ENCODE results near the gene NOP16.

DNA sequence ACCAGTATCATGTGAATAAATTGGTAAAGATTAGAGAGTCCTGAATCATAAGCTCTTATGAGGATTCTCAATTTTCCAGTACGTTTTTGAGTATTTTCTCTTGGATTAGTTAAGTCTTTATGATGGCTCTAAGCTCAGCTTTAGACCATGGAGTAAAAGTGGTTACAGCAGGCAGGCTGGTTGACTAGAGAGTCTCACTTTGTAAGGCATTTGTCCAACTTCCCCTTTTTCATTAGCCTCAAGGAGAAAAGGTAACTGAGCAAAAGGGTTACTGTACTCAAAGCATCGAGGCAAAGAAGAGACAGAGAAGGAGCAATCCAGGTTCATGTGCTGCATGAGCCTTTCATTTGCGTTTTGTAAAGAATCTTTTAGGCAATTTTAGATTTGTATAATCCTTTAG is 8.5 kb downstream of the NOP16 start:
- TF ChIP-seq, protein P1, sequence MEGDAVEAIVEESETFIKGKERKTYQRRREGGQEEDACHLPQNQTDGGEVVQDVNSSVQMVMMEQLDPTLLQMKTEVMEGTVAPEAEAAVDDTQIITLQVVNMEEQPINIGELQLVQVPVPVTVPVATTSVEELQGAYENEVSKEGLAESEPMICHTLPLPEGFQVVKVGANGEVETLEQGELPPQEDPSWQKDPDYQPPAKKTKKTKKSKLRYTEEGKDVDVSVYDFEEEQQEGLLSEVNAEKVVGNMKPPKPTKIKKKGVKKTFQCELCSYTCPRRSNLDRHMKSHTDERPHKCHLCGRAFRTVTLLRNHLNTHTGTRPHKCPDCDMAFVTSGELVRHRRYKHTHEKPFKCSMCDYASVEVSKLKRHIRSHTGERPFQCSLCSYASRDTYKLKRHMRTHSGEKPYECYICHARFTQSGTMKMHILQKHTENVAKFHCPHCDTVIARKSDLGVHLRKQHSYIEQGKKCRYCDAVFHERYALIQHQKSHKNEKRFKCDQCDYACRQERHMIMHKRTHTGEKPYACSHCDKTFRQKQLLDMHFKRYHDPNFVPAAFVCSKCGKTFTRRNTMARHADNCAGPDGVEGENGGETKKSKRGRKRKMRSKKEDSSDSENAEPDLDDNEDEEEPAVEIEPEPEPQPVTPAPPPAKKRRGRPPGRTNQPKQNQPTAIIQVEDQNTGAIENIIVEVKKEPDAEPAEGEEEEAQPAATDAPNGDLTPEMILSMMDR (conservative IDR thresholded peaks at IDR 0.05 in 1 of 2, IDR thresholded peaks at IDR 0.05 in 1 of 2; ENCODE audit: low read depth in 1 of 2, low read length in 2 of 2): no peak
- no peak for TF ChIP-seq EZH2 (IDR thresholded peaks at IDR 0.05; ENCODE audit: low read length, missing control alignments)

Data from fibroblast of lung (primary cell).